Esophagus mucosa (tissue), 1 donor: ENCODE measurements around the gene FASTKD1. TPM values are rescaled to one million over a fixed set of nuclear protein-coding genes. Genes with fewer than 3 reads are reported as not detected.
"Not testable (repeated sequence)": the region's sequence is repeated elsewhere in the genome, so short reads cannot be mapped to it uniquely, and the experiment has no call there.

Experiments
- ATAC-seq: fragments of 200-7000 bp; cut with Tn5 transposase; one replicate; pipeline ENCODE4 v1.9.1; 2020
- total RNA-seq: library from RNA; stranded (reverse); gene quantifications from one replicate; pipeline ENCODE4 v1.2.4, GENCODE V29; 2023
- donor health status: DM: yes; HTN: yes; CAD: no.

FASTKD1 gene
- total RNA-seq, 1 donor from 2014 or later: 21.6 TPM

DNA sequence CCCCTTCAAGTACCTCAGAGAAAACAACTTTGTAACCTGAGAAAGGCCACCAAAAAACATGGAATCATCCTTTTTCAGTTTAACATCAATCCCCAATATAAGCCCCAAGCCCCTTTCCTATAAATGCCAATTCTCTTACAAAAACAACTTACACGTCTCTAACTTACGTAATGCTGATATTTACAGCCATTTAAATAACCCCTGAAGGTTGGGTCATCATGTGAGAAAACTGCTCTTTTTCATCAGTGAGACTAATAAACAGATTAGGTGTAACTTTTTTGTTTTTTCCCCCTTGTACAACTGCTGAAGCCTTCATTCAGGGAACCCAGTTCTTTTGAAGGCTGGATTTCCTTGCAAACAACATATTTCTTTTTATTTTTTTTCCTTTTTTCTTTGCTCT lies 3.7 kb downstream of the FASTKD1 start:
- ATAC-seq: no peak

DNA sequence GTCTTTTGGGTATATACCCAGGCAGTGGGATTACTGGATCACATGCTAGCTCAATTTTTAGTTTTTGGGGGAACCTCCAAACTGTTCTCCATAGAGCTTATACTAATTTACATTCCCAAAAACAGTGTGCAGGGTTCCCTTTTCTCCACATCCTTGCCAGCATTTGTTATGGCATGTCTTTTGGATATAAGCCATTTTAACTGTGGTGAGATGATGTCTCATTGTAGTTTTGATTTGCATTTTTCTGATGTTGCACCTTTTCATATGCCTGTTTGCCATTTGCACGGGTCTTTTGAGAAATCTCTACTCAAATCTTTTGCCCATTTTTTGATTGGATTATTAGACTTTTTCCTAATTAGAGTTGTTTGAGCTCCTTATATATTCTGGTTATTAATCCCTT lies 8.0 kb downstream of the FASTKD1 start:
- ATAC-seq: no peak

DNA sequence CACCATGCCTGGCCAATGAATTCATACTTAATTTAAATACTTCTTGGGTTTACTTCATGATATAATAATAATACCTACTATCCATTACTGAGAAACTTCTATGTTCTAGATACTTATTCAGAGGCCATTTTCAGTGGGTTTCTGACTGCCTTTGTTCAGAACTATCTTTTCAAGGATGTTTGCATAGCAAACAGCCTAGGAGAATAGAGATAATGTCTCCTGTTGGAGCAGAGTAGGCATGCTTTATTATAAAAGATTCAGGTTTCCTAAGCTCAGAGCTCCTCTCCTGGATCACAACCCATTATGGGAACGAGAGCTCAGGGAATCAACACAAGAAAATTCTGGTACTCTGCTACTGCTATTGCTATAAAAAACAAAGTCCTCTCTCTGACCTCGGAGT lies 11.1 kb downstream of the FASTKD1 start:
- ATAC-seq: no peak

DNA sequence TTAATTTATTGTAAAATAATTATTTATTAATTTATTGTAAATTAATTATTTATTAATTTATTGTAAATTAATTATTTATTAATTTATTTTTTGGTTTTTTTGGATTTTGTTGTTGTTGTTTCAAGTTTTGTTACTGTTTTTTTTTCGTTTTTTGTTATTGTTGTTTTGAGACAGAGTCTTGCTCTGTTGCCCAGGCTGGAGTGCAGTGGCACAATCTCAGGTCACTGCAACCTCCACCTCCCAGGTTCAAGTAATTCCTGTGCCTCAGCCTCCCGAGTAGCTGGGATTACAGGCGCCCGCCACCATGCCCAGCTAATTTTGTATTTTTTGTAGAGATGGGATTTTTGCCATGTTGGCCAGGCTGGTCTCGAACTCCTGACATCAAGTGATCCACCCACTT lies 11.6 kb downstream of the FASTKD1 start:
- ATAC-seq: not testable (repeated sequence)

DNA sequence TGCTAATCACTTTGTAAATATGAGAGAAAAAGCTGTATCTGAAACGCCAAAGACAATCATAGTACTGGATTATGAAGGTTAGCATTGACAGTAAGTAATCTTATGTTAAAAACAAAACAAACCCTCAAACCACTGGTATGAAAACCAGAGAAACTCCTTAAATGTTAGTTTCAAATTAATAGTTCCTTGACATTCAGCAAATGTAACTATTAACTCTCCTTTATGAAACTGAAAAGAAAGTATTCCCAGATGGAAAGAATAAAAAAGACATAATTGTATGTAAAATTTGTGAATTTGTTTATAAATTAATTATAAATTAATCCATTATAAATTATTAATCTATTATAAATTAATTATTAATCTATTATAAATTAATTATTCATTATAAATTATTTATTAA lies 12.3 kb downstream of the FASTKD1 start:
- no peak for ATAC-seq

DNA sequence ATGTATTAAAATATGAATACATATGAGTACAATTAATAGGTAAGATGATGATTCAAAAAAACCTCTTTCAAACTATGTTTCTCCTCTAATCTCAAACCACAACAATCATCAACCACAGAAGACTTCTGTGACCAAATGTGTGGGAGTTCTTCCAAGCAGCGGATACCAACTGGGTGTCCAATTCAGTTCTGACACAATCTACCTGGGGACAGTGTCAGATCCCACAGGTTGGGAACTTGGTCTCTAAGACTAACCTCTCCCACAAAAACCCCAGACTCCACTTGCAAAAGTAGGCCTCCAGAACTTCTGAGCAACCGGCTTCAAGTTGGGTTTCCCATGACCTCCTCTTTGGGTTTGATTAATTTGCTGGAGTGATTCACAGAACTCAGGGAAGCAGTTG lies 26.9 kb downstream of the FASTKD1 start:
- ATAC-seq: no peak

DNA sequence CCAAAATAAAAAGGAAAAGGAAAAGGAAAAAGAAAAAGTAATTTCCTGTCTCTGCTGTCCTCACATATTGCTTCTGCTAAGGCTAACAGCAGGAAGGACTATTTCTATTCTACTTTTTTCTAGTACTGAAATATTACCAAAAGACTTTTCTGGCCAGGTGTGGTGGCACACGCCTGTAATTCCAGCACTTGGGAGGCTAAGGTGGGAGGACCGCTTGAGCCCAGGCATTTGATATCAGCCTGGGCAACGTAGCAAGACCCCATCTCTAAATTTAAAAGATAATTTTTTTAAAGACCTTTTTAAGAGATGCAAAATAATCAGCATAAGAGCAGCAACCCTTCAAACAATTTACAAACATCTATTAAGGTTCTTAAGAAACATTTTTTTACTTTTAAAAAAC lies 31.2 kb downstream of the FASTKD1 start:
- ATAC-seq: no peak

DNA sequence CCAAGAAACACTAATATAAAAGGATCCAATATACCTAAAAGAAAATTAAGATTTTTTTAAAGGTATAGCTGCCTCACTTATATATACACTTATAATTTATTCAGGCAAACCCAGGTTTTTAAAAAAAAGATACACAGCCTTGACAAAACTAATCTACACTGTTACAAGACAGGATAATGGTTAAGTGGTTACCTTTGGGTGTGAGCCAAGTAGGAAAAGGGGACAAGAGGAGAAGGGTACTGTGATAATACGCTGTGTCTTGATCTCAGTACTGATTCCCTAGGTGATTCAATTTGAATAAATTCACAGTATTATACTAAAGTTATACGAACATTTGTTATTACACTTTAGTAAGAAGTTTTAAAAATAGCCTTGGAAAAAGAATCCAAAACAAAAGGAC lies 33.5 kb downstream of the FASTKD1 start:
- ATAC-seq: no peak

DNA sequence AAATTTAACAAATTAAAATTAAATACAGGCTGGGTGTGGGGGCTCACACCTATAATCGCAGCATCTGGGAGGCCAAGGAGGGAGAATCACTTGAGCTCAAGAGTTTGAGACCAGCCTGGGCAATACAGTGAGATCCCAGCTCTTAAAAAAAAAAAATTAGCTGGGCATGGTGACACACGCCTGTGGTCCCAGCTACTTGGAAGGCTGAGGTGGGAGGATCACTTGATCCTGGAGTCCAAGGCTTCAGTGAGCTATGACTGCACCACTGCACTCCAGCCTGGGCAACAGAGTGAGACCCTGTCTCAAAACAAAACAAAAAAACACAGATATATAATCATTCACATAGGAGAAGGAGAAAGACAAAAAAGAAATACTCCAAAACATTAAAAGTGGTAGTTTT lies 34.2 kb downstream of the FASTKD1 start:
- not testable (repeated sequence) for ATAC-seq

DNA sequence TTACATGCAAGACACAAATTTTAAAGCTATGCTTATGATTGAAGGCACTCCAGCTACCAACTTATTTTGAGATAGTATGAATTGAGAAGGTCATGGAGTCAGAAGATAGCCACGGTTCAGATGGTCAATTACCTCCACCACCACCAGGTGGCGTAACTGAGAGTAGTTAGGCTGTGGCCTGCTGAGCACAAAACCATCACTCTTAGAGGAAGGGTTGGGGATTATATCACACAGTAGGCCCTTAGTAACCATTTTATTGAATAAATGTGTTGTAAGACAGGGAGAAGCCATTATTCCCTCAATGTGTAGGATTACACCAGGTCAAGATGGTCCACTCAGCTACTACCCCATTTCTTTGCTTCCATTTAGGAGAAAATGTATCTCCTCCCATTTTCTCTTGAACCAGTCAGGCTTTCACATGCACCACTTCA lies 45.4 kb downstream of the FASTKD1 start:
- peak; percentile 76 for ATAC-seq

DNA sequence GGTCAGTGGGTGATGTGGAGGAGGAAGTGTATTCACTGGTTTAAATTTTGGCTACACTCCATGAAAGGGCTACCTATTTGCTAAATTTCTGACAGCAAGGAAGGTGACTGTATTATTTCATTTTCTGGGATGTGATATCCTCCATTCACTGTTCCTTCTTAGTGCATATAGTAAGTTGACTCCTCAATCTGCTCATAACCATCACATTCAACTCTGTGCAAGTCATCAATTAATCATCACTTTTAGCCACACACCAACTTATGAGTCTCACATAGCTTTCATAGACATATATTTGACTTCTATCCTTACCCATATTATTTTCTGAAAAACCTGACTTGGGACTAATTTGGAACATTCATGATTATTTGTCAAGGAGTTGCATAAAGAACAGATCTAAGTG lies 47.2 kb downstream of the FASTKD1 start:
- ATAC-seq: no peak

DNA sequence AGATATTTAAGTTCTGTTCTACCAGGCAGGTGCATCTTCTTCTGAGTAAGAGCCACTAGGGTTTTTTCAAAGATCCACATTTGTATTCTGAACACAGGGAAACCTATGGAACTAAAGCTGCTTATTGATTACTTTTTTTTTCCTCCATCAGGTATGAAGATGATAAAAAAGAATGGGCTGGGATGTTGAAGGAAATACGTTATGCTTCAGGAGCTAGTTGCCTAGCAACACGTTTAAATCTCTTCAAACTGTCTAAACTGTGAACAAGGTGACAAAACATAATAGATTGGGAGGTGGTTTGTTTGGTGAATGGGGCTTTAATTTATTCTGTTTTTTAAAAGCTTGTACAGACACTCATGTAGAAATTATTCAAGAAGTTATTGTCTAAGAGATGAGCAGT lies 48.2 kb downstream of the FASTKD1 start:
- no peak for ATAC-seq

DNA sequence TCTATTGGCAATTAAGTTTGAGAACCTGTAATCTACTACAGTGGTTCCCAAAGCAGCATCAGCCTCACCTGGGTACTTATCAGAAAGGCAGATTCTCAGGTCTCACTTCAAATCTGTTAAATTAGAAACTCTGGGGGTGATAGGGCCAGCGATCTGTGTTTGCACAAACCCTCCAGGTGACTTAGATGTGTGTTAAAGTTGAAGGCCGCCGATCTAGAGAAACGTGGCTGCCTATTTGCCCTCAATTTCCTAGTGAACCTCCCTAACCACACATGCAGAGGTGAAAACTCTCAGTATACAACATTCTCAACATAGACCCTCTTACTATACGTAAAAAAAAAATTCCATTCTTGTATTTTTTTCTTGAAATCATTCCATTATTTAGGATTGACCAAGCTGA lies 50.0 kb downstream of the FASTKD1 start:
- ATAC-seq: no peak

DNA sequence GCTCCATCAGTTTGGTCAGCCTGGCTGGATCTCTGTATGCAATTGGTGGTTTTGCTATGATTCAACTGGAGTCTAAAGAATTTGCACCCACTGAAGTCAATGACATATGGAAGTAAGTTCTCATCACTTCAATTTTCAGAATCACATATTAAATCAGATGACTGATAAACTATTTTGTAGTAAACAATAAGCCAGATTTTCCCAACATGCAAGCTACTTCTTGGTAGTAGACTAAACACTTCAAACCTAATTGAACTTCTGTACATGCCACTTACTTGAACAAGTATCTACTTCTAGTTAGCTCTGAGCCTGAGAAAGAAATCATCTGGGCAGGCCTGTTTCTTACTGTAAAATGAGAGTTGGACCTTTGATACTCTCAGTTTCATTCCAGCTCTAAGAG lies 52.8 kb downstream of the FASTKD1 start:
- ATAC-seq: no peak

DNA sequence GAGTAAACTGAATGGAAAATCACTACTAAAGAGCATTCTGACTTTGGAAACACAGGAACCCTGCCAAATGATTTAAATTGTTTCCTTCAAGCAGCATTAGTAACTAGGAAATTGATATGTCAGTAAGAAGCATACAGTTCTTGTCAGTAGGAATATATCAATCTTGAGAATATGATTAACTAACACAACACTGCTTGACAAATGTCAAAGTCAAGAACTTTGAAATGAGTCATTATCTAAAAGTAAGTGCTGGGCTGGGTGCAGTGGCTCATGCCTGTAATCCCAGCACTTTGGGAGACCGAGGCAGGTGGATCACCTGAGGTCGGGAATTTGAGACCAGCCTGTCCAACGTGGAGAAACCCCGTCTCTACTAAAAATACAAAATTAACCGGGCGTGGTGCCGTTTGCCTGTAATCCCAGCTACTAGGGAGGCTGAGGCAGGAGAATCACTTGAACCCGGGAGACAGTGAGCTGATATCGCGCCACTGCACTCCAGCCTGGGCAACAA lies 57.1 kb downstream of the FASTKD1 start:
- peak; percentile 52 for ATAC-seq

DNA sequence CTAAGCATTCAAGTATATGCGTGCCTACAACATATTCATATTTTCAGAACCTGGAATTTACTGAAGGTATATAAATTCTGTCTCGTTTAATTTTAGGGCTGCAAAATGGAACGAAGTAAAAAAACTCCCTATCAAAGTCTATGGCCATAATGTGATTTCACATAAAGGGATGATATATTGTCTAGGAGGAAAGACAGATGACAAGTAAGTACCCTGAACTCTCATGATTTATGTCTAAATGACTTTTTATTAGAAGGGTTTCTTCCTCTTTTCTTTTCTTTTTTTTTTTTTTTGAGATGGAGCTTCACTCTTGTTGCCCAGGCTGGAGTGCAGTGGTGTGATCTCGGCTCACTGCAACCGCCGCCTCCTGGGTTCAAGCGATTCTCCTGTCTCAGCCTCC lies 58.9 kb downstream of the FASTKD1 start:
- not testable (repeated sequence) for ATAC-seq

DNA sequence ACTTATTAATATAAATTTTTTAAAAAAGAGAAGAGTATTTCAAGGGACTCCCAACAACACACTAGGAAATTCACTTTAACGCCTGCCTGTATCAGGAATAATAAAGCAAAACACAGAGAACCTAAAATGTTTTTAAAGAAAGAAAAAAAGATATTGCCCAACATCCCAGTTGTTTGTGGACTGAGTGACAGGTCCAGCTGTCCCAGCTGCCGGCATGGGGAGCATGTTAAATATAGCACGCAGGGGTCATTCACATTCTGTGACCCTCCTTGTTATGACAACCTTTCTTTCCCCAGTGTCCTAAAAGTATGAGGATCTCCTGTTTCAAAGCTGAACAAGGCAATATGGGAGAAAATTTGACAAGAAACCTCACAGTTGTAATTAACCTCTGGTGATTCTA lies 59.7 kb downstream of the FASTKD1 start:
- ATAC-seq: no peak

DNA sequence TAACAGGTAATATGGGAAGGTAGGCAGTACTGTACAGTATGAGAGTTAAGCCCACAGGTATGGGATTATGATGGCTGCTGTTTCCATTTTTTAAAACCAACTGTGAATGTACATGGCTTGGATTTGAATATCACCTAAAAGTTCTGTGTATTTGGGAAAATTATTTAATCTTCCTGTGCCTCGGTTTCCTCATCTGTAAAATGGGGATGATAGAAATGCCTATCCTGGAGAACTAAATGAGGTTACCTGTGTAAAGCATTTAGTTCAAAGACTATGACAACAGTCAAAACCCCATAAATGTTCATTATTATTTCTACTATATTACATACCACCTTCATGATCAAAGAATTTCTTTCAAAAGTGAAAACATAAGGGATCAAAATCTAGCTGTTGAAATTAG lies 60.6 kb downstream of the FASTKD1 start:
- no peak for ATAC-seq

DNA sequence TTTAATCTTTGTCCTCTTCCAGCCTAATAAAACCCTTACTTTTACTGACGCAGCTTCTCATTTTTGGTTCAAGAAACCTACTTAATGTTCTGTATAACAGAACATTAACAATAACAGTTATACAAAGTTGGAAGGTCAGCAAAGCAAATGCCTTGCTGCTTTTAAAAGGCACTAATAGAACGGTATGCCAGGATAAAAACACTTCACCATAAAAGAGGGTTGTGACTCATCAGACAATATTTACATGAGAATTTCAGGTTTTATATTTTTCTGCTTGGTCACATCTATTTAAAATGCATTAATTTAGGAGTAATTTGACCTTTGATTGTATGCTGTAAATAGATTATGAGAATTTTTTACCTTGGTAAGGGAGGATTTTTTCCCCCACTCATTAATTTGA lies 61.1 kb downstream of the FASTKD1 start:
- no peak for ATAC-seq

DNA sequence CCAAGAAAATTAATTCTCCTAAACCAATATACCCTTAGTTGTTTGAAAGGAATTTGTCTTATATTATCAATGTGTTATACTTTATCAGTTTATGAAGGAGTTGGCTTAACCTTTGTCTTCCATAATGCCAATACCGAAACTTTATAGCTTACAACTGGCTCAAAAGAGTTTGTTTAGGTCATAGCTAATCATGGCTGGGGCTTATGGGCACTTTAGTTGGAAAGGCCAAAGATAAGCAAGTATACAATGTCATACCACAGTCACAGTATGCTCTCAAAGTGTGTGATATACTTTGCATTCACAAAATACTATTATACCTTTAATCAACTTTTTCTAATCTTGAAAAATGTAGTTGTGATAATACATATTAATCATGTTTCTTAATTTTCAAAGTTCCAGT lies 61.8 kb downstream of the FASTKD1 start:
- no peak for ATAC-seq

DNA sequence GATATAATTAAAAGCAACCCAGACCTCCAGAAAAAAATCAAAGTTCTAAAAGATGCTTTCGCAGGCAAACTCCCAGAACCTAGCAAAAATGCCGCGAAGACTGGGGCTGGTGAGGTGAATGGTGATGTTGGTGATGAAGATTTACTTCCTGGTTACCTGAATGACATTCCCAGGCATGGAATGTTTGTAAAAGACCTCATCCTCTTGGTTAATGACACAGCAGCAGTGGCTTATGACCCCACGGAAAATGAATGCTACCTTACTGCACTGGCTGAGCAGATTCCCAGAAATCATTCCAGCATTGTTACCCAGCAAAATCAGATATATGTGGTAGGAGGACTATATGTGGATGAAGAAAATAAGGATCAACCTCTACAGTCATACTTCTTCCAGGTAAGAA lies 63.2 kb downstream of the FASTKD1 start:
- ATAC-seq: no peak

DNA sequence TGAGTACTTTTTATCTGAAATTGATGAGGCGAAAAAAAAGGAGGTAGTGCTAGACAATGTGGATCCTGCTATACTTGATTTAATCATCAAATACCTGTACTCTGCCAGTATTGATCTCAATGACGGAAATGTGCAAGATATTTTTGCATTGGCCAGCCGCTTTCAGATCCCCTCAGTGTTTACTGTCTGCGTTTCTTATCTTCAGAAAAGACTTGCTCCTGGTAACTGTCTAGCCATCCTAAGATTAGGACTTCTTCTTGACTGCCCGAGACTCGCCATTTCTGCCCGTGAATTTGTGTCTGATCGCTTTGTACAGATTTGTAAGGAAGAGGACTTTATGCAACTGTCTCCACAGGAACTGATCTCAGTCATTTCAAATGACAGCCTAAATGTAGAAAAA lies 63.7 kb downstream of the FASTKD1 start:
- ATAC-seq: no peak

DNA sequence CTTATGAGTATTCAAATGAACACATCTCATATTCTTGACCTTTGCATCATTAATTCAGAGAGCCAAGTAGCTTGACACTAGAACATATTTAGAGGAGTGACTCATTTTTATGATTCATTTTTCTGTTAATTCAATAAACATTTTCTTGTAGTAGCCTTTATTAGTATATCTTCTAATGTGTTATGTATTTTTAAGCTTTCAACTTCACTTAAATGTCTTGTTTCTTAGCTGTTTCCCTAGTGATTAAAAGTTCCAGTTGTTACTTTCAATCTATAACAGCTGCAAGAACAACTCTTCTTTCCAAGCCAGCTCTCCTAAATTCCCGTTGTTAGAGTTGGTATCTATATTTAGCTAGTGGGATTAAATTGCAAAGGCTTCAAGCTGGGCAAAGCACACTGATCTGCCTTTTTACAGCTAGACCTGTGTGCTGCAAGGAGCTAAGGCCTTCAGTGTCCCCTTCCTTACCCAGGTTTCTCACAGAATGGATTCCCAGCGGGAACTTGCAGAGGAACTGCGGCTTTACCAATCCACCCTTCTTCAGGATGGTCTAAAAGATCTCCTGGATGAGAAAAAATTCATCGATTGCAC lies 64.3 kb downstream of the FASTKD1 start, which contains the start of gene KLHL41:
Gene KLHL41, plus strand, starts transcription at position 405 of the 588 bp plus-strand sequence. Its CDS starts 77 bp downstream, at position 482.
- ATAC-seq: no peak

DNA sequence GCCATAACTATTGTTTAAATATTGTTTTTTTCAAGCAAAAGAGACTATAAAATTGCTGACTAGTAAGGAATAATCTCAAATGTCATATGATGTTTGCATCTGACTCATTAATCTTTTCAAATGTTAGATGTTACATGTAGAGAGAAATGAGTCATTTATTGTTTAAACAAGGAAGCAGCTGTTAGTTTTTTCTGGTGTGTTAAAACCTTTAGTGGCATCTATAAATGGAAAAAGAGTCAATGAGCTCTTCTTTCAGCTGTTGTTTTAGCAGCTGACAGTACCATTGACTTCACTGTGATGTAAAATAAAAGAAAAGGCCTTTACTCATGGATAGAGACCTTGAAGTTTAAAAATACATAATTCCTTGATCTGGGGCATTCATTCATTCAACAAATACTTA lies 66.0 kb downstream of the FASTKD1 start:
- ATAC-seq: peak; percentile 83

DNA sequence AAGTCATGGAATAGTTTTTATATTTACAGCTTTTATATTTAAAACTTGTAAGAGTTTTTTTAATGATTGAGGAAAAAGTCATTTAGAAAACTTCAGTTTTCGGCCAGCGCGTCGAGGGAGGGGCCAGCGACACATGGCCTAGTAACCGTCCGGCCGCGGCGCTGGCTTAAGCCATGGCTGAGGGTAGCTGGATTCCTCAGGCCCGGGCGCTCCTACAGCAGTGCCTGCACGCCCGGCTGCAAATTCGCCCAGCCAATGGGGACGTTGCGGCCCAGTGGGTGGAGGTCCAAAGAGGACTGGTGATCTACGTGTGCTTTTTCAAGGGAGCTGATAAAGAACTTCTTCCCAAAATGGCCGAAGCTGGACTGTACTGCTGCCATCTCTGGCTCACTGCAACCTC lies 69.0 kb downstream of the FASTKD1 start:
- ATAC-seq: no peak
